ENCODE measurements around the gene UCK1. TPM values are rescaled to one million over a fixed set of nuclear protein-coding genes. Genes with fewer than 3 reads are reported as not detected.

Gene UCK1
- total RNA-seq, 2 donors from 2014 or later = 21.2 to 37.8 TPM

DNA sequence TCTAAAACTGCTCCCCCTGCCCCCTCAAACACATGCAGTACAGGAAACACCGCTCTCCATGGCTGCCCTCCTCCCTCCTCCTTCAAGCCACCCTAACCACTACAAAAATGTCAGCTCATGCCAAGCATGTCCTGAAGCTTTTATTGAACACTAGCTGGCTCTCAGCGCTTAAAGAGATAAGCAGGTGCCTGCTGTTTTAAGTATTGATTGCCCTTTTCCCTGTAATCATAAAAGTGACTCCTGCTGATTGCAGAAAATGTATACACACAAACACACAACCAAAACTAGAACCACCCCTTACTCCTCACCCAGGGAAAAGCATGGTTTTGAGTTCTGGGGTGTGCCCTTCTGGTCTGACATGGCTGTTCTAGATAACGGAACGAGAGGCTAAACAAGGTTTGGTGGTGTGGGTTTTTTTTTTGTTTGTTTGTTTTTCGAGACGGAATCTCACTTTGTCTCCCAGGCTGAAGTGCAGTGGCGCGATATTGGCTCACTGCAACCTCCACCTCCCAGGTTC, 3.7 kb upstream of the UCK1 start:
- Histone ChIP-seq H3K36me3 (no peaks in the 10 kb centered on the region), H3K27me3 (no peaks in the 10 kb centered on the region), H3K4me3 (no peak overlapping the region), H3K4me1 (peaks cover 0 to 13% of the 10 kb centered on the region in 2 donors), H3K9me3 (no peaks in the 10 kb centered on the region), H3K27ac (no peak overlapping the region)
- TF ChIP-seq CTCF (IDR thresholded peaks at IDR 0.05) = no peak
- DNase-seq (ENCODE audit: low spot score) = no peak

DNA sequence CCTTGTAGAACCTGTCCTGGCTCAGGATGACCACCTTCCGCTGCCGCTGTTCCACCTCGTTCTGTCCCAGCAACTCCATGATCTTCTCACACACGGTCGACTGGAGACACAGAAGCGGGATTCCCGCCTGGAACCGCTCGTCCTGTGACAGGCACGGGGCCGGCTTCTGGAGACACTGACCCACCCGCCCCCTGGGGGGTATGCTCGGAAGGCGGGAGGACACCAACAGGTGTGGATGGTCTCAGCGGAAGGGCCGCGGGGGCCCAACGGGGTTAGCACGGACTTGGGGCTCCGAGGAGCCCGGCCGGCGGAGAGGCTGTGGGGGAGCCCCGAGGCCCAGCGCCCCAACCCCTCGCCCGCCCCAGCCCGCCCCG, 530 bp downstream of the UCK1 start:
- Histone ChIP-seq H3K27ac (peak overlapping the region; percentile 78 to 84), H3K27me3 (no peaks in the 10 kb centered on the region), H3K36me3 (peaks cover 40% of the 10 kb centered on the region), H3K4me3 (peak overlapping the region; percentile 90 to 100), H3K9me3 (no peaks in the 10 kb centered on the region), H3K4me1 (peaks cover 0 to 21% of the 10 kb centered on the region in 2 donors)
- DNase-seq (ENCODE audit: low spot score) = no peak
- TF ChIP-seq CTCF (IDR thresholded peaks at IDR 0.05) = peak in 1 of 2 donors; percentile 39

DNA sequence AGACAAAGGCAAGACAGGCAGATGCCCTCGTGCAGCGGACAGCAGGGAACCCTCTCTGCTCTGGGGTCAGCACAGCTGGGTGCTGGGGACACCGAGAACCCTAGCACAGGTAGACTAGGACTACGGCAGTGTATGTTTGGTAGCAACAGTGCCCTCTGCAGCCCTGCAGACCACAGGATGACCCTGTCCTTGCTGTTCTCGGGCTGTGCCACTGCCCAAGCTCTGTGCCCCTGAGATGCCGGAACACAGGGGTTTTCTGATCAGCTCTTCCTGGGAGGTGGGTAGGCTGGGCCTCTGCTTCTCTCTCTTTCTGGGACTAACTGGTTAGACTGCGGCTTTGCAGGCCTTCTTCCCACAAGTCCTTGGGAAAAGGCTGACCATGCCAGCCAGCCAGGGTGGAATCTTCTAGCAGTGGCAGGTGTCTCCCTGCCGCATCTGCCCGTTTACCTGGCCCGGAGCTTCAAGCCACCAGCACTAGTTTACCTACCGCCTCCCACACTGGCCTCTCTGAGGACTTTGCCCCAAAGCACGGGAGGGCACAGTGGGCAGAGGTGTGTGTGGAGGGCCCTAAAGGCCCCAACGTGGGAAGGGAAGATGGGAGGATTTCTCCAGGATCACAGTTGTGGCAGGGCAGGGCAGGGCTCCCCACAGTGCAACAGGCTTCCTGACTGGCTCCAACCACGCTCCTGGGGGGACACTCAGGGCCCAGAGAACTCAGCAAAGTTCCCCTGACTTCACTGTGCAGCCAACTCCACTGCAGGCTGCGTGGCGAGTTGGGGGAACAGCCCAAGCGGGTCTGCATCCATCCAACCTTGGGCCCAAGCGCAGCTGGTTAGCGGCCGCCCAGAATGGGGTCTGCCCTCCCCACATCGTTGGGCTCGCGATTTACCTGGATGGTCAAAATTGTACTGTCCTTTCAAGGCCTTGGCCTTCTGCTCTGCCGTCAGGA, 1.2 kb downstream of the UCK1 start:
- H3K27me3 ChIP-seq = no peaks in the 10 kb centered on the region

DNA sequence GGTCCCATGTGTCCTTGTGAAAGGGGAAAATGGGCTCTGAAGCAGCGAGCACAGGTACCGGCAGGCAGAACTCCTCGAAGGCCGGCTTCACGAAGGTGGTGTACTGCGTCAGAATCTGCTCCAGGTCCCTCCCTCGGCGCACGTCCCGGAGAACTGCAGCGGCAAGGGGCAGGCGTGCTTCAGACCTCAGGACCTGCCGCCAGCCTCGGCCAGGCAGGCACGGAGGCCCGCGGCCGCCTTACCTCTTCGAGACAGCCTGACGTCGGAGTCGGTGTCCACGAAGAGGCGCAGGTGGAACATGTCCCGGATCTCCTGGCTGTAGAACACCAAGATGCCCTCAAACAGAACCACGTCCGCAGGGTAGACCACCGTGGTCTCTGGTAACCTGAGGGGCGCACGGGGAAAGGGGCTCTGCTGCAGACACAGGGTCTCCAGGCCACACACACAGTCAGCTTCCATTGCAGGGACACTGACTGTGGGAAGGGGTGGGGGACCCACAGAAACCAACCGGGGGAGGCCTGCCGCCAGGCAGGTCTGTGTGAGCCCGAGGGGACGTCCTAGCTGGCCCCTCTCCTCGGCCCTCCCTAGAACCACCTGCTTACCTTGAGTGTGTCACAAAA, 2.1 kb downstream of the UCK1 start:
- no peak for TF ChIP-seq CTCF (IDR thresholded peaks at IDR 0.05)
- H3K36me3 ChIP-seq = peaks cover 54% of the 10 kb centered on the region

More for the DNA sequence above, 1.2 kb downstream of the UCK1 start:
- no peak for TF ChIP-seq CTCF (IDR thresholded peaks at IDR 0.05)
- no peaks in the 10 kb centered on the region for H3K9me3 ChIP-seq
- peak overlapping the region; percentile 78 to 84 for H3K27ac ChIP-seq
- peaks cover 46% of the 10 kb centered on the region for H3K36me3 ChIP-seq
- DNase-seq (ENCODE audit: low spot score) = no peak
- peak overlapping the region; percentile 90 to 100 for H3K4me3 ChIP-seq
- peaks cover 0 to 21% of the 10 kb centered on the region in 2 donors for H3K4me1 ChIP-seq

DNA sequence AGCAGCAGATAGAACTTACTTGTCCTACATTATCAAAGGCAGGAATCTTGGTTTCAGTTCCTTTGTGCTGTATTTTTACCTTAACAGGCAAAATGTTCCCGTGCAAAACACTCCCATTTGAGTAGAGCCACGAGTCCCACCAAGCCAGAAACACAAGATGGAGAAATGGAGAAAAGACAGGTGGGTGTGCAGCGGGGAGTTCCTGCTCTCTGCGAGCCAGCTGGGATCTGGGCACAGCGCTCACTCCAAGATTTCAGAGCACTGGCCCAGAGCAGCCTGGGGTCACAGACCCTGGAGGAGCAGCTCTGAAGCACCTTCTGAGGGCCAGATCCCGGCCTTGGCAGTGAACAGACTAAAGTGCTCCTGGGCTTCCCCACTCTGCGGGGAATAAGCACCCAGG, 2.9 kb downstream of the UCK1 start:
- Histone ChIP-seq H3K27ac (no peak overlapping the region), H3K36me3 (peaks cover 62% of the 10 kb centered on the region), H3K4me3 (no peak overlapping the region), H3K27me3 (no peaks in the 10 kb centered on the region), H3K4me1 (peaks cover 0 to 21% of the 10 kb centered on the region in 2 donors), H3K9me3 (no peaks in the 10 kb centered on the region)
- no peak for TF ChIP-seq CTCF (IDR thresholded peaks at IDR 0.05)
- no peak for DNase-seq (ENCODE audit: low spot score)

More for the DNA sequence above, 2.1 kb downstream of the UCK1 start:
- Histone ChIP-seq H3K27me3 (no peaks in the 10 kb centered on the region), H3K4me1 (peaks cover 0 to 21% of the 10 kb centered on the region in 2 donors), H3K27ac (no peak overlapping the region), H3K4me3 (no peak overlapping the region), H3K9me3 (no peaks in the 10 kb centered on the region)
- no peak for DNase-seq (ENCODE audit: low spot score)

All from right atrium auricular region (tissue), 2 donors.